Measurements from ENCODE around the gene ANKLE1. TPM values are rescaled to one million over a fixed set of nuclear protein-coding genes. Genes with fewer than 3 reads are reported as not detected.

ANKLE1 gene
- total and polyA plus RNA-seq, 10 of the 15 experiments (the other 5 are each of a cell fraction or from before 2014, with no cell fraction given): 2.2 to 17.9 (median 10.9) TPM

DNA sequence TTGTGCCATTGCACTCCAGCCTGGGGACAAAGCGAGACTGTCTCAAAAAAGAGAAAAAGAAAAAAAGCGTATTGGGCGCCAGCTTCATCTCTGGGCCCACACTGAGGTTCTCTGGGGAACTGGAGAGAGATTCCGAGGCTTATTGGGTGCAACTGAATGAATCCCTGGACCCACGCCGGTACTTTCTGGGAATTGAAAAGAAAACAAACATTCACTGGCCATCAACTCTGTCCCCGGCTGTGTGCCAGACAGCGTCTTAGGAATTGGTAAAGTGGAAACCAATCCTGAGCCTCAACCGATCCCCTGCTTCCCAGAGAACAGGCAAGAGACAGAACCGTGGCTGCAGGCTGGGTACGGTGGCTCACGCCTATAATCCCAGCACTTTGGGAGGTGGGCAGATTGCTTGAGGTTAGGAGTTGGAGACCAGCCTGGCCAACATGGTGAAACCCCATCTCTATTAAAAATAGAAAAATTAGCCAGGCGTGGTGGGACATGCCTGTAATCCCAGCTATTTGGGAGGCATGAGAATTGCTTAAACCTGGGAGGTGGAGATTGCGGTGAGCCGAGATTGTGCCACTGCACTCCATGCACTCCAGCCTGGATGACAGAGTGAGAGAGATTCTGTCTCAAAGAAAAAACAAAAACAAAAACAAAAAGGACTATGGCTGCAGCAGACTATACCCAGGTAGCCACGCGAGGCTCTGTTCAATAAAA is 44.3 kb downstream of the ANKLE1 start:
- 62% methylated on average over 17 of the region's 17 CpGs for WGBS (ENCODE audit: insufficient coverage, insufficient replicate concordance, low lambda C conversion rate, missing lambda C conversion rate)
- Histone ChIP-seq H3K79me2 (ENCODE audit: control insufficient read depth, insufficient read depth, low read length) (no peaks in the 10 kb centered on the region), H3K4me1 (ENCODE audit: control insufficient read depth, insufficient read depth, low read length) (no peaks in the 10 kb centered on the region), H3K4me2 (ENCODE audit: control insufficient read depth, insufficient read depth) (no peak overlapping the region), H3K9ac (ENCODE audit: control insufficient read depth, insufficient read depth, low read length) (no peak overlapping the region), H4K20me1 (ENCODE audit: control insufficient read depth, insufficient read depth) (no peaks in the 10 kb centered on the region), H2AFZ (ENCODE audit: control insufficient read depth, low read depth, low read length) (no peak overlapping the region), H3K36me3 (ENCODE audit: control insufficient read depth in 2 of 2, insufficient read depth in 2 of 2, low read length in 1 of 2) (0 out of 4 replicates have a peak, but pooled peaks cover 0 to 2% of the 10 kb centered on the region in 2 experiments), H3K27me3 (replicated peaks in 1 of 2; ENCODE audit: control insufficient read depth in 2 of 2, insufficient read depth in 2 of 2, low read length in 1 of 2) (no peaks in the 10 kb centered on the region; a peak in 2 of 4 replicates), H3K4me3 (no peak overlapping the region), H3K9me3 (replicated peaks; ENCODE audit: control insufficient read depth, insufficient read depth, low read length) (no peaks in the 10 kb centered on the region), H3K27ac (ENCODE audit: control insufficient read depth, insufficient read depth) (no peak overlapping the region)
- ATAC-seq (no peak), FAIRE-seq (no peak), DNase-seq (ENCODE audit: low read depth, low spot score) (no peak)
- ChIA-PET POLR2A (no interaction called here), SMC1A (ENCODE audit: uncharacterized antibody, unreplicated experiment) (no interaction called here), RAD21 (ENCODE audit: unreplicated experiment) (no interaction called here), CTCF (interaction anchor here (0.6 kb wide), 1 partner anchor 140 kb away, joined by 3 read pairs; no protein-coding TSS in a partner anchor)
- intact Hi-C loops (cut with micrococcal nuclease; ENCODE audit: unreplicated experiment) (no loop called here), in situ Hi-C loops (cut with MboI) (no loop called here)
- no TSS peak for BruUV-seq (replicated peaks)
- no peak for TF ChIP-seq MYC (IDR thresholded peaks at IDR 0.05; ENCODE audit: insufficient read depth, insufficient read length, insufficient replicate concordance, low read length, severe bottlenecking)

DNA sequence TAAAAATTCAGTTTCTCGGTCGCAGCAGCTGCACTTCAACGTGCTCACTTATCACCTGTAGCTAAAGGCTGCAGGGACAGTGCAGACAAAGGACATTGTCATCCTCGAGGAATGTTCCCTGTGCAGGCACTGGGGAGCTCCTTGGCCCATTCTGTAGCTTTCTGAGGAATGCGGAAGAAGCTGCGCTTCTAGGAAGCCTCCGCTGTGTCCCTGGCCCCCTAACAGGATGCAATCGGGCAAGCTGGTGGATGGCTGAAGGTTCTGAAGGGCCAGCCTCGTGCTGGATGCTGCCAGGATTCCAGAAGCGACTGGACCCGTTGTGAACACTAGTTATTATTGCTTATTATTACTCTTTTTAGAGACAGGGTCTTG is 44.9 kb downstream of the ANKLE1 start:
- Histone ChIP-seq H3K79me2 (ENCODE audit: control insufficient read depth, insufficient read depth, low read length) (no peaks in the 10 kb centered on the region), H3K27ac (ENCODE audit: control insufficient read depth, insufficient read depth) (no peak overlapping the region), H3K4me2 (ENCODE audit: control insufficient read depth, insufficient read depth) (no peak overlapping the region), H3K9me3 (replicated peaks; ENCODE audit: control insufficient read depth, insufficient read depth, low read length) (no peaks in the 10 kb centered on the region), H3K27me3 (replicated peaks in 1 of 2; ENCODE audit: control insufficient read depth in 2 of 2, insufficient read depth in 2 of 2, low read length in 1 of 2) (no peaks in the 10 kb centered on the region; a peak in 2 of 4 replicates), H3K4me3 (no peak overlapping the region), H3K9ac (ENCODE audit: control insufficient read depth, insufficient read depth, low read length) (no peak overlapping the region), H2AFZ (ENCODE audit: control insufficient read depth, low read depth, low read length) (no peak overlapping the region), H3K4me1 (ENCODE audit: control insufficient read depth, insufficient read depth, low read length) (no peaks in the 10 kb centered on the region), H4K20me1 (ENCODE audit: control insufficient read depth, insufficient read depth) (no peaks in the 10 kb centered on the region), H3K36me3 (ENCODE audit: control insufficient read depth in 2 of 2, insufficient read depth in 2 of 2, low read length in 1 of 2) (0 out of 4 replicates have a peak, but pooled peaks cover 0 to 2% of the 10 kb centered on the region in 2 experiments)
- ChIA-PET CTCF (no interaction called here), RAD21 (ENCODE audit: unreplicated experiment) (no interaction called here), POLR2A (no interaction called here), SMC1A (ENCODE audit: uncharacterized antibody, unreplicated experiment) (no interaction called here)
- intact Hi-C loops (cut with micrococcal nuclease; ENCODE audit: unreplicated experiment) (no loop called here), in situ Hi-C loops (cut with MboI) (no loop called here)
- DNase-seq (ENCODE audit: low read depth, low spot score) (no peak), ATAC-seq (no peak), FAIRE-seq (no peak)
- BruUV-seq (replicated peaks): no TSS peak
- no peak for TF ChIP-seq NFIC (IDR thresholded peaks at IDR 0.05; ENCODE audit: low read depth, low read length)
- TF ChIP-seq TARDBP (IDR thresholded peaks at IDR 0.05; ENCODE audit: borderline replicate concordance): no peak
- TF ChIP-seq BHLHE40 (IDR thresholded peaks at IDR 0.05; ENCODE audit: borderline replicate concordance in 1 of 2, low read depth in 2 of 2, low read length in 1 of 2): no peak
- no peak for TF ChIP-seq NFYB (IDR thresholded peaks at IDR 0.05; ENCODE audit: insufficient read depth, low read depth, low read length)
- TF ChIP-seq ASH2L (IDR thresholded peaks at IDR 0.05; ENCODE audit: borderline replicate concordance, low read depth): no peak
- no peak for TF ChIP-seq ZBTB4 (CRISPR knock-in tag; IDR thresholded peaks at IDR 0.05)
- TF ChIP-seq NR2C1 (IDR thresholded peaks at IDR 0.05): no peak
- TF ChIP-seq PRDM15 (CRISPR knock-in tag; IDR thresholded peaks at IDR 0.05): no peak
- 66% methylated on average over 11 of the region's 11 CpGs for WGBS (ENCODE audit: insufficient coverage, insufficient replicate concordance, low lambda C conversion rate, missing lambda C conversion rate)

All from GM12878 (cell line).